OCI-LY1 (cell line): ENCODE data around the gene MCM8.

Experiments
- H2AFZ ChIP-seq: fragments of 200-600 bp; sonication (generic), shearing (Covaris generic); 2 replicates; pipeline ENCODE4 v1.6.0; 2014; ENCODE audit warnings: antibody characterized with exemption, mild to moderate bottlenecking, low read length
- H3F3A ChIP-seq: fragments of 200-600 bp; sonication (generic), shearing (Covaris generic); 2 replicates; pipeline ENCODE4 v1.6.0; 2014; ENCODE audit warnings: mild to moderate bottlenecking, antibody characterized with exemption, low read length, moderate library complexity; ENCODE audit not compliant: insufficient read depth
- H3K27ac ChIP-seq: fragments of 200-600 bp; sonication (generic); 2 replicates; pipeline ENCODE4 v1.5.1; 2014; ENCODE audit warnings: low read length, mixed run types, mild to moderate bottlenecking, low read depth; ENCODE audit not compliant: poor library complexity, severe bottlenecking
- H3K27me3 ChIP-seq: fragments of 200-600 bp; sonication (generic); 2 replicates; pipeline ENCODE4 v1.6.0; 2014; ENCODE audit warnings: antibody characterized with exemption, mild to moderate bottlenecking, low read length, moderate library complexity; ENCODE audit not compliant: insufficient read depth
- H3K36me3 ChIP-seq: fragments of 200-600 bp; sonication (generic); 2 replicates; pipeline ENCODE4 v1.6.1; 2014; ENCODE audit warnings: mild to moderate bottlenecking, antibody characterized with exemption, low read length, moderate library complexity, mixed read lengths; ENCODE audit not compliant: insufficient read depth
- H3K4me1 ChIP-seq: fragments of 200-600 bp; sonication (generic); 2 replicates; pipeline ENCODE4 v1.5.1; 2014; ENCODE audit warnings: mild to moderate bottlenecking, low read length, moderate library complexity; ENCODE audit not compliant: insufficient read depth, severe bottlenecking
- H3K4me2 ChIP-seq: fragments of 200-600 bp; sonication (generic), shearing (Covaris generic); 2 replicates; pipeline ENCODE4 v1.6.1; 2014; ENCODE audit warnings: low read length
- H3K4me3 ChIP-seq: fragments of 200-600 bp; sonication (generic); 2 replicates; pipeline ENCODE4 v1.5.1; 2014; ENCODE audit warnings: low read length, low read depth, mild to moderate bottlenecking, mixed read lengths; ENCODE audit not compliant: poor library complexity, severe bottlenecking
- H3K79me2 ChIP-seq: fragments of 200-600 bp; shearing (Covaris generic); 2 replicates; pipeline ENCODE4 v1.6.1; 2016; ENCODE audit warnings: mixed run types, low read length, mixed read lengths; ENCODE audit not compliant: insufficient read depth
- H3K9ac ChIP-seq: fragments of 200-600 bp; sonication (generic), shearing (Covaris generic); 2 replicates; pipeline ENCODE4 v1.6.1; 2014; ENCODE audit warnings: mild to moderate bottlenecking, low read length, mixed read lengths
- H3K9me2 ChIP-seq: fragments of 200-600 bp; sonication (generic), shearing (Covaris generic); 2 replicates; pipeline ENCODE4 v1.6.1; 2014; ENCODE audit warnings: low read depth, mild to moderate bottlenecking, low read length, mixed read lengths
- H3K9me3 ChIP-seq: fragments of 200-600 bp; shearing (Covaris generic); 2 replicates; pipeline ENCODE4 v1.6.1; 2014; ENCODE audit warnings: low read length, mixed read lengths
- H4K20me1 ChIP-seq: fragments of 200-600 bp; sonication (generic), shearing (Covaris generic); 2 replicates; pipeline ENCODE4 v1.6.0; 2016; ENCODE audit warnings: mild to moderate bottlenecking, low read length; ENCODE audit not compliant: insufficient read depth
- CTCF ChIP-seq: fragments of 200-600 bp; sonication (generic), shearing (Covaris generic); IDR thresholded peaks from 2 replicates; pipeline ENCODE4 v1.5.1; 2017; ENCODE audit warnings: mild to moderate bottlenecking, antibody characterized with exemption, low read length, moderate library complexity, mixed read lengths
- EZH2 ChIP-seq: fragments of 200-600 bp; sonication (generic), shearing (Covaris generic); IDR thresholded peaks from 2 replicates; pipeline ENCODE4 v1.8.0; 2017; ENCODE audit warnings: borderline replicate concordance, mixed run types, mild to moderate bottlenecking, antibody characterized with exemption, low read length, moderate library complexity, mixed read lengths

MCM8 gene

GRCh38 chr20:5971203-5971602 lies 20.8 kb downstream of the MCM8 start:
- Histone ChIP-seq H2AFZ (no peak overlapping the region), H3K27me3 (no peaks in the 10 kb centered on the region), H3K9me3 (no peaks in the 10 kb centered on the region), H3K4me1 (no peaks in the 10 kb centered on the region), H3K9me2 (no peaks in the 10 kb centered on the region), H3K4me2 (no peak overlapping the region), H3F3A (no peaks in the 10 kb centered on the region), H3K4me3 (no peak overlapping the region), H3K27ac (no peak overlapping the region), H3K36me3 (peaks cover 84% of the 10 kb centered on the region), H3K9ac (no peak overlapping the region), H4K20me1 (no peaks in the 10 kb centered on the region), H3K79me2 (no peaks in the 10 kb centered on the region)
- no peak for TF ChIP-seq CTCF

GRCh38 chr20:5973172-5973571 lies 22.7 kb downstream of the MCM8 start:
- no peak overlapping the region for H3K27ac ChIP-seq
- peaks cover 82% of the 10 kb centered on the region for H3K36me3 ChIP-seq
- H3K27me3 ChIP-seq, result no peaks in the 10 kb centered on the region
- no peak overlapping the region for H3K9ac ChIP-seq
- H3F3A ChIP-seq, result no peaks in the 10 kb centered on the region
- H3K4me2 ChIP-seq, result no peak overlapping the region
- H2AFZ ChIP-seq, result no peak overlapping the region
- no peak overlapping the region for H3K4me3 ChIP-seq
- H3K9me2 ChIP-seq, result no peaks in the 10 kb centered on the region
- no peaks in the 10 kb centered on the region for H4K20me1 ChIP-seq
- TF ChIP-seq EZH2 (no peak), CTCF (no peak)
- no peaks in the 10 kb centered on the region for H3K4me1 ChIP-seq
- H3K9me3 ChIP-seq, result no peaks in the 10 kb centered on the region
- H3K79me2 ChIP-seq, result no peaks in the 10 kb centered on the region

GRCh38 chr20:5973971-5974370 lies 23.5 kb downstream of the MCM8 start:
- H3K4me2 ChIP-seq, result no peak overlapping the region
- H3K79me2 ChIP-seq, result no peaks in the 10 kb centered on the region
- no peaks in the 10 kb centered on the region for H3K27me3 ChIP-seq
- no peaks in the 10 kb centered on the region for H3K9me2 ChIP-seq
- no peak overlapping the region for H3K27ac ChIP-seq
- no peak overlapping the region for H2AFZ ChIP-seq
- H3F3A ChIP-seq, result no peaks in the 10 kb centered on the region
- H3K9me3 ChIP-seq, result no peaks in the 10 kb centered on the region
- H3K4me3 ChIP-seq, result no peak overlapping the region
- H3K36me3 ChIP-seq, result peaks cover 82% of the 10 kb centered on the region
- TF ChIP-seq CTCF (no peak), EZH2 (no peak)
- no peaks in the 10 kb centered on the region for H3K4me1 ChIP-seq
- H4K20me1 ChIP-seq, result no peaks in the 10 kb centered on the region
- H3K9ac ChIP-seq, result no peak overlapping the region
